ENCODE data around the gene NNT. TPM values are rescaled to one million over a fixed set of nuclear protein-coding genes. Genes with fewer than 3 reads are reported as not detected.

Gene NNT
- polyA plus RNA-seq, 1 donor (not counting 4 experiments of a cell fraction or from before 2014, with no cell fraction given) = 23.3 TPM

DNA sequence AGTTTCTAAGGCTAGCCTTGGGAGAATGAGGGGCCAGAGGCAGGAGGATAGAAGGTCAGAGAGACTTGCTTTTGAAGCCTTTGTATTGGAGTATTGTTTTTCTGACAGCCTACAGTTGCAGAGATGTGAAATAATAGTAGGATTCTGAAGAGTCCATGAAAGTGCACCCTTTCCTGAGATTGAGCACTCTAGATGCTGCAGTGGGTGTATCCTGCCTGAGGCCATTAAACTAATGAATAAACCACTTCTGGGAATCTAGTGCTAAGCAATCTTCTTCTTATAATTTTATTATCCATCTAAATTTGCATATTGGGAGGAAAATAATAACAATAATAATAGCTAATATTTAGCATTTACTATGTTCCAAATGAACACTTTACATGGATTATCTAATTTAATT lies 19.3 kb upstream of the NNT start:
- H4K20me1 ChIP-seq (ENCODE audit: control insufficient read depth, extremely low read depth, insufficient read depth, low read length) = no peaks in the 10 kb centered on the region
- dilution Hi-C loops (cut with MboI; ENCODE audit: extremely low pct_ligation_motif_present, low sequenced_read_pairs) = no loop called here
- H3K4me3 ChIP-seq (ENCODE audit: control insufficient read depth in 2 of 3, extremely low read depth in 1 of 3, insufficient read depth in 2 of 3, low read depth in 1 of 3, low read length in 3 of 3) = no peak overlapping the region
- no peak for DNase-seq (ENCODE audit: low read depth, low spot score)
- no peak overlapping the region for H3K4me2 ChIP-seq (ENCODE audit: control insufficient read depth, extremely low read depth, insufficient read depth, low read depth, low read length)
- no peaks in the 10 kb centered on the region for H3K36me3 ChIP-seq (ENCODE audit: control insufficient read depth in 2 of 2, extremely low read depth in 1 of 2, insufficient read depth in 2 of 2, low read length in 2 of 2)
- H3K27me3 ChIP-seq (ENCODE audit: control insufficient read depth, extremely low read depth, insufficient read depth, low read length) = no peaks in the 10 kb centered on the region
- no peak overlapping the region for H3K27ac ChIP-seq (ENCODE audit: control insufficient read depth, insufficient read depth, low read length)
- no peak overlapping the region for H2AFZ ChIP-seq (ENCODE audit: control insufficient read depth, low read length)
- H3K9me3 ChIP-seq (ENCODE audit: control insufficient read depth, low read depth, low read length) = no peaks in the 10 kb centered on the region
- TF ChIP-seq, protein P1, sequence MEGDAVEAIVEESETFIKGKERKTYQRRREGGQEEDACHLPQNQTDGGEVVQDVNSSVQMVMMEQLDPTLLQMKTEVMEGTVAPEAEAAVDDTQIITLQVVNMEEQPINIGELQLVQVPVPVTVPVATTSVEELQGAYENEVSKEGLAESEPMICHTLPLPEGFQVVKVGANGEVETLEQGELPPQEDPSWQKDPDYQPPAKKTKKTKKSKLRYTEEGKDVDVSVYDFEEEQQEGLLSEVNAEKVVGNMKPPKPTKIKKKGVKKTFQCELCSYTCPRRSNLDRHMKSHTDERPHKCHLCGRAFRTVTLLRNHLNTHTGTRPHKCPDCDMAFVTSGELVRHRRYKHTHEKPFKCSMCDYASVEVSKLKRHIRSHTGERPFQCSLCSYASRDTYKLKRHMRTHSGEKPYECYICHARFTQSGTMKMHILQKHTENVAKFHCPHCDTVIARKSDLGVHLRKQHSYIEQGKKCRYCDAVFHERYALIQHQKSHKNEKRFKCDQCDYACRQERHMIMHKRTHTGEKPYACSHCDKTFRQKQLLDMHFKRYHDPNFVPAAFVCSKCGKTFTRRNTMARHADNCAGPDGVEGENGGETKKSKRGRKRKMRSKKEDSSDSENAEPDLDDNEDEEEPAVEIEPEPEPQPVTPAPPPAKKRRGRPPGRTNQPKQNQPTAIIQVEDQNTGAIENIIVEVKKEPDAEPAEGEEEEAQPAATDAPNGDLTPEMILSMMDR (optimal IDR thresholded peaks at IDR 0.05 in 1 of 3, IDR thresholded peaks at IDR 0.05 in 1 of 3, conservative IDR thresholded peaks at IDR 0.05 in 1 of 3; ENCODE audit: extremely low read depth in 1 of 3, insufficient read depth in 2 of 3, low read length in 3 of 3) = no peak
- no peak for TF ChIP-seq EZH2 (IDR thresholded peaks at IDR 0.05; ENCODE audit: low read length)
- H3K9ac ChIP-seq (ENCODE audit: control insufficient read depth, extremely low read depth, insufficient read depth, low read length) = no peak overlapping the region
- H3K4me1 ChIP-seq (ENCODE audit: control insufficient read depth, extremely low read depth, insufficient read depth, low read length) = no peaks in the 10 kb centered on the region
- no peaks in the 10 kb centered on the region for H3K9me1 ChIP-seq (ENCODE audit: control insufficient read depth, extremely low read depth, insufficient read depth, low read length)
- no peak for FAIRE-seq
- no peaks in the 10 kb centered on the region for H3K79me2 ChIP-seq (ENCODE audit: control insufficient read depth, insufficient read depth, low read length)

DNA sequence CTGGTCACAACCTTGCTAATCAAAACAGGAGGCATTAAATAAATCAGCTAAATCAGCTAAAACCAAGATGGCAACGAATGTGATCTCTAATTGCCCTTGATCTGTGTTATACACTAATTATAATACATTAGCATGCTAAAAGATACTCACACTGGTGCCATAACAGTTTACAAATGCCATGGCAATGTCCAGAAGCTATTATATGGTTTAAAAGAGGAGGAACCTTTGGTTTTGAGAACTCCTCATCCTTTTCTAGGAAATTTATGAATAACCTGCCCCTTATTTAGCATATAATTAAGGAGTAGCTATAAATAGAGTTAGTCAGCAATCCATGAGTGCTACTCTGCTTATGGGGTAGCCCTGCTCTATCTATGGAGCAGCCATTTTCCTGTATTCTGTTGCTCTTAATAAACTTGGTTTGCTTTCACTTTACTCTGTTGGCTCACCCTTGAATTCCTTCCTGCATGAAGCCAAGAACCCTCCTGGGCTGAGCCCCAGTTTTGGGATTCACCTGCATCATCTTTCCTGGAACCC lies 18.7 kb upstream of the NNT start:
- Histone ChIP-seq H3K9me1 (ENCODE audit: control insufficient read depth, extremely low read depth, insufficient read depth, low read length) (no peaks in the 10 kb centered on the region), H3K27ac (ENCODE audit: control insufficient read depth, insufficient read depth, low read length) (no peak overlapping the region), H2AFZ (ENCODE audit: control insufficient read depth, low read length) (no peak overlapping the region), H3K27me3 (ENCODE audit: control insufficient read depth, extremely low read depth, insufficient read depth, low read length) (no peaks in the 10 kb centered on the region), H3K4me2 (ENCODE audit: control insufficient read depth, extremely low read depth, insufficient read depth, low read depth, low read length) (no peak overlapping the region), H3K36me3 (ENCODE audit: control insufficient read depth in 2 of 2, extremely low read depth in 1 of 2, insufficient read depth in 2 of 2, low read length in 2 of 2) (no peaks in the 10 kb centered on the region), H3K4me3 (ENCODE audit: control insufficient read depth in 2 of 3, extremely low read depth in 1 of 3, insufficient read depth in 2 of 3, low read depth in 1 of 3, low read length in 3 of 3) (no peak overlapping the region), H3K9me3 (ENCODE audit: control insufficient read depth, low read depth, low read length) (no peaks in the 10 kb centered on the region), H3K79me2 (ENCODE audit: control insufficient read depth, insufficient read depth, low read length) (no peaks in the 10 kb centered on the region), H3K4me1 (ENCODE audit: control insufficient read depth, extremely low read depth, insufficient read depth, low read length) (no peaks in the 10 kb centered on the region), H3K9ac (ENCODE audit: control insufficient read depth, extremely low read depth, insufficient read depth, low read length) (no peak overlapping the region), H4K20me1 (ENCODE audit: control insufficient read depth, extremely low read depth, insufficient read depth, low read length) (no peaks in the 10 kb centered on the region)
- TF ChIP-seq, protein P1 (optimal IDR thresholded peaks at IDR 0.05 in 1 of 3, IDR thresholded peaks at IDR 0.05 in 1 of 3, conservative IDR thresholded peaks at IDR 0.05 in 1 of 3; ENCODE audit: extremely low read depth in 1 of 3, insufficient read depth in 2 of 3, low read length in 3 of 3) = no peak
- no peak for TF ChIP-seq EZH2 (IDR thresholded peaks at IDR 0.05; ENCODE audit: low read length)
- DNase-seq (ENCODE audit: low read depth, low spot score) (no peak), FAIRE-seq (no peak)
- dilution Hi-C loops (cut with MboI; ENCODE audit: extremely low pct_ligation_motif_present, low sequenced_read_pairs) = no loop called here

All from keratinocyte (primary cell).